ENCODE results near the gene NEUROD4.

NEUROD4 gene

DNA sequence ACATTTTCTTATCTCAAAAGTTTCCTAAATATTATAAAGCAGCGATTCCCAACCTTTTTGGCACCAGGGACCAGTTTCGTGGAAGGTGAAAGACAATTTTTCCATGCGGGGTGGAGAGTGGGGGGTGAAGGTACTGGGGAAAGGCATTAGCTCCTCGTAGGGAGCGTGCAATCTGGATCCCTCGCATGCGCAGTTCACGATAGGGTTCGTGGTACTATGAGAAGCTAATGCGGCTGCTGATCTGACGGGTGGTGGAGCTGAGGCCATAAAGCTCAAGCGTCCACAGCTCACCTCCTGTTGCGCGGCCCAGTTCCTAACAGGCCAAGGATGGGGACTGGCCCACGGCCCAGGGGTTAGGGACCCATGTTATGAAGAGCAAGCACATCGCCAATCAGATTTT, 29.9 kb downstream of the NEUROD4 start:
- no peak for TF ChIP-seq TAF1 (IDR thresholded peaks at IDR 0.05; ENCODE audit: low read depth, low read length)
- TF ChIP-seq SPI1 (IDR thresholded peaks at IDR 0.05; ENCODE audit: low read depth, low read length) = no peak
- no peak for TF ChIP-seq POU2F2 (IDR thresholded peaks at IDR 0.05; ENCODE audit: low read depth, low read length)
- no peak for TF ChIP-seq POLR2AphosphoS5 (IDR thresholded peaks at IDR 0.05; ENCODE audit: low read depth, low read length)
- FAIRE-seq (no peak), DNase-seq (ENCODE audit: insufficient read length, low spot score) (no peak)

DNA sequence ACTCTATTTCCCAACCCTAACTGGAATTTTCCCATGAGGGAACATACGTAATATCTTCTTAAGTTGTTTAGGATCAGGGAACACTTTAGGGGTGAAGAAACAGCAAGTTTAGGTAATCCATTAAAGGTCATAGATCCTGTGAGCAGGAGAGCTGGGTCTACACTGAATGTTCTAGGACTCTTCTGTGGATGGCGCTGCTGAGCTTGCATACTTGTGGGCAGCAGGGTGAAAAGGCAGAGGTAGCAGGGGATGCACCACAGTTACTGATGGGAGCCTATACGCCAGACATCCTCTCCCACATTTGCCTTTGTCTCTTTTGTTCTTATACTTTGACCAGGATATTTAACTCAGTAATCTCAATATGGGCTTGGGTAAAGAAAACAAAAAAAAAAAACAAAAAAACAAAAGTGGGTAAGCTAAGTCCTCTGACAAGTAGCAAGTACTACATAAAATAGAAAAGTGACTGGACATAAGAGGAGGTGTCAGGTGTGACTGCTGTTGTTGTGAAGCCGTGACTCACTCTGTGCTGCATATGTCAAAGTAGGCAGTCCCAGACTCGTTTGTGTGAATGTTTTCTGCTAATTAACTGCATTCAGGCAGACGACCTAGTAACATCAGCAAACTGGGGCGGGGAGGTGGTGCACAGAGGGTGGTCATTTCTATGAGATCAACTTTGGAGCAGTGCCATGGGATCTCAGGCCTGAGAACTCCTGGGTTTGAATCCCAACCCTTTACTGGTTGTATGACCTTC, 31.6 kb downstream of the NEUROD4 start:
- DNase-seq (ENCODE audit: insufficient read length, low spot score) = no peak
- FAIRE-seq = no peak

GRCh38 chr12:55057481-55057880, 37.7 kb downstream of the NEUROD4 start:
- TF ChIP-seq POU2F2 (IDR thresholded peaks at IDR 0.05; ENCODE audit: low read depth, low read length) (no peak), TAF1 (IDR thresholded peaks at IDR 0.05; ENCODE audit: low read depth, low read length) (no peak), POLR2AphosphoS5 (IDR thresholded peaks at IDR 0.05; ENCODE audit: low read depth, low read length) (no peak), SPI1 (IDR thresholded peaks at IDR 0.05; ENCODE audit: low read depth, low read length) (no peak), POLR2A (IDR thresholded peaks at IDR 0.05; ENCODE audit: low read depth, low read length) (no peak), PAX5 (IDR thresholded peaks at IDR 0.05; ENCODE audit: insufficient read depth, low read length, severe bottlenecking) (no peak)

More for the DNA sequence above, 31.6 kb downstream of the NEUROD4 start:
- TF ChIP-seq POLR2AphosphoS5 (IDR thresholded peaks at IDR 0.05; ENCODE audit: low read depth, low read length) (no peak), TAF1 (IDR thresholded peaks at IDR 0.05; ENCODE audit: low read depth, low read length) (no peak)

DNA sequence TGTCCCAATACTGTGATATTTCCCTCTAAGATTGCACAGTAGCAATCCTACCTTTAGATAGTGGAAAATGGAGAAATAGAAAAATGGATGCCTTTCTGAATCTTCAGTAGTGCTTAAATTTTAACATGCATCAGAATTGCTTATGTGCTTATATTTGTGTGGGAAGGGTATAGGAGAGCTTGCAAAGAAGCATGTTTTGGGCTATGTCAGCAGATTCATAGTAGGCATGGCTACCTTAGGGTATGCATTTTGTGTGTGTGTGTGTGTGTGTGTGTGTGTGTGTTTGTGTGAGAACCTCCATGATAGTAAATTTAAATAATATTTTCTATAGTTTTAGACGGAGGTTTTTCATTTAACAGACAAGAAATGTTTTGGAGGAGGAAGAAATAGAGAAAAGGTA, 38.3 kb downstream of the NEUROD4 start:
- TF ChIP-seq POU2F2 (IDR thresholded peaks at IDR 0.05; ENCODE audit: low read depth, low read length) (no peak), TAF1 (IDR thresholded peaks at IDR 0.05; ENCODE audit: low read depth, low read length) (no peak), POLR2AphosphoS5 (IDR thresholded peaks at IDR 0.05; ENCODE audit: low read depth, low read length) (no peak), POLR2A (IDR thresholded peaks at IDR 0.05; ENCODE audit: low read depth, low read length) (no peak), PAX5 (IDR thresholded peaks at IDR 0.05; ENCODE audit: insufficient read depth, low read length, severe bottlenecking) (no peak), SPI1 (IDR thresholded peaks at IDR 0.05; ENCODE audit: low read depth, low read length) (no peak)
- FAIRE-seq (no peak), DNase-seq (ENCODE audit: insufficient read length, low spot score) (no peak)

More at GRCh38 chr12:55057481-55057880, 37.7 kb downstream of the NEUROD4 start:
- FAIRE-seq = no peak
- DNase-seq (ENCODE audit: insufficient read length, low spot score) = no peak

DNA sequence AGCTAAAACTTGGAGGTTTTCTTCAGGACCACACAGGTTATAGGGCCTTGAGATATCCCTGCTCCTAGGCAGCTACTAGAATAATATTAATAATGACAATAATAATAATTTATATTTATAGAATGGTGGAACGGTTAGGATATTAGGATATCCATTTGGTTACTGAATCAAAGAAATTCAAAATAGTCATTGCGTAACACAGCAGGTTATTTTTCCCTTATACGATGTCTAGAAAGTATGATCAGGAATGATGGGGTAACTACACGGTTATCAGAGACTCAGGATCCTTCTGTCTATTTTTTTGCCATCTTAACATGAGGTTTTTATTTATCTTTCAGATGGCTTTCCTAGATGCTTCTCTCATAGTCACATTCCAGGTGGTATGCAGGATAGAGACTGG, 39.0 kb downstream of the NEUROD4 start:
- no peak for FAIRE-seq
- TF ChIP-seq POU2F2 (IDR thresholded peaks at IDR 0.05; ENCODE audit: low read depth, low read length) (no peak), POLR2A (IDR thresholded peaks at IDR 0.05; ENCODE audit: low read depth, low read length) (no peak), POLR2AphosphoS5 (IDR thresholded peaks at IDR 0.05; ENCODE audit: low read depth, low read length) (no peak), TAF1 (IDR thresholded peaks at IDR 0.05; ENCODE audit: low read depth, low read length) (no peak), SPI1 (IDR thresholded peaks at IDR 0.05; ENCODE audit: low read depth, low read length) (no peak), PAX5 (IDR thresholded peaks at IDR 0.05; ENCODE audit: insufficient read depth, low read length, severe bottlenecking) (no peak)

GRCh38 chr12:55060470-55060869, 40.7 kb downstream of the NEUROD4 start:
- DNase-seq (ENCODE audit: insufficient read length, low spot score) (peak; percentile 29), FAIRE-seq (peak; percentile 94)
- TF ChIP-seq POLR2AphosphoS5 (IDR thresholded peaks at IDR 0.05; ENCODE audit: low read depth, low read length) = no peak
- TF ChIP-seq TAF1 (IDR thresholded peaks at IDR 0.05; ENCODE audit: low read depth, low read length) = no peak
- TF ChIP-seq SPI1 (IDR thresholded peaks at IDR 0.05; ENCODE audit: low read depth, low read length) = peak; percentile 65
- peak; percentile 77; the same call in 1 of the 2 replicates for TF ChIP-seq POU2F2 (IDR thresholded peaks at IDR 0.05; ENCODE audit: low read depth, low read length)
- no peak for TF ChIP-seq PAX5 (IDR thresholded peaks at IDR 0.05; ENCODE audit: insufficient read depth, low read length, severe bottlenecking)
- no peak for TF ChIP-seq POLR2A (IDR thresholded peaks at IDR 0.05; ENCODE audit: low read depth, low read length)

More for the DNA sequence above, 39.0 kb downstream of the NEUROD4 start:
- DNase-seq (ENCODE audit: insufficient read length, low spot score) = no peak

DNA sequence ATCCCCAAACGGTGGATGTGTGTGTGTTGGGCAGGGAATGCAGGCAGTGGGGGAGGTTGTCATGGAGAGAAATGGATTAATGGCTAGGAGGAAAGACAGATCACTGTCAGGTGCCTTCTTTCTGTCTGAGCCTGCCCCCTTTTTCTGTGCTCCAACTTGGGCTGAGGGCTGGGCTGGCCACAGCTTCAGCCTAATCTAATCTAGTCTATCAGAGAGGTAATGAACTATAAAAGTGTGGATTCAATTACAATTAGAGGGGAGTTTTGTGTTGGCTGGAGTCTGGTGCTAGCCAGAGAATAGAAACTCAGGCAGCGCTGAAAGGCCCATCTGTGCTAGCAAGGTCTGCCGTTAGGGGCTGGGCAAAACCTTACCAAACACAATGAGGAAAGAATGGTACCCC, 41.2 kb downstream of the NEUROD4 start:
- DNase-seq (ENCODE audit: insufficient read length, low spot score) (no peak), FAIRE-seq (no peak)
- TF ChIP-seq TAF1 (IDR thresholded peaks at IDR 0.05; ENCODE audit: low read depth, low read length) = no peak

GRCh38 chr12:55063291-55063690, 43.5 kb downstream of the NEUROD4 start:
- no peak for FAIRE-seq
- no peak for DNase-seq (ENCODE audit: insufficient read length, low spot score)
- TF ChIP-seq PAX5 (IDR thresholded peaks at IDR 0.05; ENCODE audit: insufficient read depth, low read length, severe bottlenecking) (no peak), TAF1 (IDR thresholded peaks at IDR 0.05; ENCODE audit: low read depth, low read length) (no peak), POU2F2 (IDR thresholded peaks at IDR 0.05; ENCODE audit: low read depth, low read length) (no peak), POLR2AphosphoS5 (IDR thresholded peaks at IDR 0.05; ENCODE audit: low read depth, low read length) (no peak), SPI1 (IDR thresholded peaks at IDR 0.05; ENCODE audit: low read depth, low read length) (no peak), POLR2A (IDR thresholded peaks at IDR 0.05; ENCODE audit: low read depth, low read length) (no peak)

- DNase-seq (ENCODE audit: insufficient read length, low spot score) = no peak
These were observed 45.8 kb downstream of the NEUROD4 start for GRCh38 chr12:55065535-55065934.

GRCh38 chr12:55067701-55068100, 47.9 kb downstream of the NEUROD4 start:
- no peak for FAIRE-seq
- no peak for DNase-seq (ENCODE audit: insufficient read length, low spot score)
- TF ChIP-seq POLR2A (IDR thresholded peaks at IDR 0.05; ENCODE audit: low read depth, low read length) (no peak), TAF1 (IDR thresholded peaks at IDR 0.05; ENCODE audit: low read depth, low read length) (no peak), SPI1 (IDR thresholded peaks at IDR 0.05; ENCODE audit: low read depth, low read length) (no peak), POLR2AphosphoS5 (IDR thresholded peaks at IDR 0.05; ENCODE audit: low read depth, low read length) (no peak), PAX5 (IDR thresholded peaks at IDR 0.05; ENCODE audit: insufficient read depth, low read length, severe bottlenecking) (no peak), POU2F2 (IDR thresholded peaks at IDR 0.05; ENCODE audit: low read depth, low read length) (no peak)

More at GRCh38 chr12:55065535-55065934, 45.8 kb downstream of the NEUROD4 start:
- TF ChIP-seq POU2F2 (IDR thresholded peaks at IDR 0.05; ENCODE audit: low read depth, low read length) = no peak
- TF ChIP-seq TAF1 (IDR thresholded peaks at IDR 0.05; ENCODE audit: low read depth, low read length) = no peak
- TF ChIP-seq PAX5 (IDR thresholded peaks at IDR 0.05; ENCODE audit: insufficient read depth, low read length, severe bottlenecking) = no peak
- no peak for TF ChIP-seq POLR2AphosphoS5 (IDR thresholded peaks at IDR 0.05; ENCODE audit: low read depth, low read length)
- TF ChIP-seq SPI1 (IDR thresholded peaks at IDR 0.05; ENCODE audit: low read depth, low read length) = no peak
- TF ChIP-seq POLR2A (IDR thresholded peaks at IDR 0.05; ENCODE audit: low read depth, low read length) = no peak
- no peak for FAIRE-seq
